Activated CD4-positive, CD25-positive, alpha-beta regulatory T cell (primary cell): ENCODE measurements around the gene ANGPTL8.

Source experiments
- DNase-seq, 4 experiments: peaks; one replicate each; lab custom pipeline; 2025; lab: John Stamatoyannopoulos, UW

Gene ANGPTL8

GRCh38 chr19:11291415-11291814, 52.0 kb downstream of the ANGPTL8 start:
- DNase-seq: no peak
